Kasumi-1 (cell line): ENCODE measurements around the gene ZNF764.
A peak's percentile ranks its signal among the peaks of the same experiment; 100 is the strongest.
"Not testable (repeated sequence)": the region's sequence is repeated elsewhere in the genome, so short reads cannot be mapped to it uniquely, and the experiment has no call there.

Experiments
- DNase-seq, 2 experiments: peaks; one replicate each; lab custom pipeline; 2025; lab: John Stamatoyannopoulos, UW

ZNF764 gene

DNA sequence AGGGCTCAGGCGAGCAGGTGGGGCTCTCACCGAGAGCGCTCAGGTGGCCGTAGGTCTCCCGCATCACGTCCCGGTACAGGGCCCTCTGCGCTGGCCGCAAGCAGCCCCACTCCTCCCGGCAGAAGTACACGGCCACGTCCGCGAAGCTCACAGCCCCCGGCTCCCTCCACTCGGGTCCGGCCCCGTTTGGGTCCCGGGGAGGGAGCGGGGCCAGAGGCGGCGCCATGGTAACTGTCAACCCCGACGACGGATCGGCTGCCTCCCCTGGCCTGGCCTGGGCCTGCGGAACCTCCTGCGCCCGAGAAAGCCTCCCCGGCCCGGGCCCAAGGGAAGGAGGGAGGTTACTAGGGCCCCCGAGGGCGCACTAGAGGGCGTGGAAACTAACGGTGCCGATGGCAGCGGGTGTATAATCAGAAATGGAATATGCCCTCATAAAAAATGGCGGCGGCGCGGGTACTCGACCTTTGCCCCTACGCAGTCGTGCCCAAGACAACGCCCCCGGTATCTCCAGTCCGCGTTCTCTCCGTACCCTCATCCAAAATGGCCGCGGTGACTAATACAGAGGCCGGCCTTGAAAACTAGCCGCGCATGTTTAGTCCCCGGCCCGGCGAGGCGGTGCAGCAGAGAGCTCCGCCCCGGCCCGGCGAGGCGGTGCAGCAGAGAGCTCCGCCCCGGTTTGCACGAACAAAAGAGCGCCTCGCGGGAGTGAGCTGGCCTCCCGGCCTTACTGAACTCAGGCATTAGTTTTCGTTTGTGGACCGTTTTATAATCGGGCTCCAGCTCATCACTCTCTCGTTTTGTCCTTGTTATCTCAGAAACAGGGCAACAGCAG is at the start of gene ZNF764:
TSS of gene ZNF764 (minus strand) at position 418 of the 832 bp plus-strand sequence. CDS start at position 226, 192 bp downstream.
- DNase-seq: peak; percentile 86 to 88

DNA sequence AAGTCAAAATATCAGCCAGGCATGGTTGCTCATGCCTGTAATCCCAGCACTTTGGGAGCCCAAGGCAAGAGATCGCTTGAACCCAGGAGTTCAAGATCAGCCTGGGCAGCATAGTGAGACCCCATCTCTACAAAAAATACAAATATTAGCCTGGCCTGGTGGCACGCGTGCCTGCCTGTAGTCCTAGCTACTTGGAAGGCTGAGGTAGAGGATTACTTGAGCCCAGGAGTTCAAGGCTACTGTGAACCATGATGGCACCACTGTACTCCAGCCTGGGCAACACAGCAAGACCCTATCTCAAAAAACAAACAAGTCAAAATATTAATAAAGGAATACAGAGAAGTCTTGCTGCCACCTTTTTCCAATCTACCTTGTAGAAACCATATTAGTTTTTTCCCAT is 47.8 kb upstream of the ZNF764 start:
- no peak for DNase-seq

DNA sequence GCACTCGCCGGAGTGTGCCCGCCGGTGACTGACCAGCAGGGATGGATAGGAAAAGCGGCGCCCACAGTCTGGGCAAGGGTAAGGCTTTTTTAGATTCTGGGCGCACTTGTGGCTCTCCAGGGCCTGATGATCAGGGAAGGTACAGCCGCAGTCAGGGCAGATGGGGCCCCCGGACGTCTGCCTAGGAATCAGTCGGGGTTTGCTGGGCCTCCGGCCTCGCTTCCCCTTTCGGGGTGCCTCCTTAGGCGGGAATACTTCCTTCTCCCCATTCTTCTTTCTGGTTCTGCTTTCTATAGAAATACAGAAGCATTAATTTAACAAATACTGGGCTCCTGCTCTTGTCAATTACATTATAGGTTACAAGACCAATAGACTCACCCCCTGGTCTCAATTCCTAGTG is 47.0 kb upstream of the ZNF764 start:
- peak; percentile 20 to 21 for DNase-seq

GRCh38 chr16:30604316-30604947 is 46.3 kb upstream of the ZNF764 start:
- no peak for DNase-seq

GRCh38 chr16:30603945-30604315 is 45.8 kb upstream of the ZNF764 start:
- DNase-seq: no peak

- peak in 1 of 2 experiments; percentile 2 for DNase-seq
Measured at GRCh38 chr16:30602616-30603277, 44.6 kb upstream of the ZNF764 start.

DNA sequence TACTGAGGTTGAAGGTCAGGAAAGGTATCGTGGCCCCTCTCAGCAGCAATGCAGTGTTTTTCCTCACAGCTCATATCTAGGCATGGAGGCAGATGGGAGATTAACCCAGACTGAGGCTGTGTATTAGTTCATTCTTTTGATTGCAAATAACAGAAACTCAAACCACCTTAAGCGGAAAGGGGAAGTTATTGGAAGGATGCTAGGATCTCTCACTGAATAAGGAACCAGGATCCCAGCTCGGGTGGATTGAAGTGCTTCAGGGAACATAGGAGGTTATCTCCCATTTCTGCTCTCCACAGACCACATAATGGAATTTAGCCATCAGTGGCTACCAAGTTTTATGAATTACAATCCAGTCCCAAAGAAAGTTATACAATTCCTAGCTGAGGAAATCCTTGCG is 43.8 kb upstream of the ZNF764 start:
- peak in 1 of 2 experiments; percentile 17 for DNase-seq

GRCh38 chr16:30600929-30601328 is 42.8 kb upstream of the ZNF764 start:
- DNase-seq: no peak

- DNase-seq: no peak
Measured at GRCh38 chr16:30600215-30600614, 42.0 kb upstream of the ZNF764 start.

- DNase-seq: no peak
Measured at GRCh38 chr16:30592871-30593270, 34.7 kb upstream of the ZNF764 start.

DNA sequence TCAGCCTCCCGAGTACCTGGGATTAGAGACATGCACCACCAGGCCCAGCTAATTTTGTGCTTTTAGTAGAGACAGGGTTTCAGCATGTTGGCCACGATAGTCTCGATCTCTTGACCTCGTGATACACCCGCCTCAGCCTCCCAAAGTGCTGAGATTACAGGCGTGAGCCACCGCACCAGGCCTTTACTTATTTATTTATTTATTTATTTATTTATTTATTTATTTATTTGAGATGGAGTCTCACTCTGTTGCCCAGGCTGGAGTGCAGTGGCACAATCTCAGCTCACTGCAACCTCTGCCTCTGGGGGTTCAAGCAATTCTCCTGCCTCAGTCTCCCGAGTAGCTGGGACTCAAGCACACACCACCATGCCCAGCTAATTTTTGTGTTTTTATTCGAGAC is 32.7 kb upstream of the ZNF764 start:
- DNase-seq: not testable (repeated sequence)

DNA sequence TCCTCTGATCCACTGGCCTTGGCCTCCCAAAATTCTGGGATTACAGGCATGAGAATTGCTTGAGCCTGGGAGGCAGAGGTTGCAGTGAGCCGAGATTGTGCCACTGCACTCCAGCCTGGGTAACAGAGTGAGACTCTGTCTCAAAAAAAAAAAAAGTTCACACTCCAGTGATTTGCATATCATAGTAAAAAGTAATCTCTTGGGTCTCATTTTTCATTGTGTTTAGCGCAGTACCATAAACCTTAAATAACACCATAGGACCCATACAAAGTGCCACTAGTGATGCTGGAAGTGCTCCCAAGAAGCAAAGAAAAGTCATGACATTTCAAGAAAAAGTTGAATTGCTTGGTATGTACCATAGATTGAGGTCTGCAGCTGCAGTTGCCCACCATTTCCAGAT is 31.4 kb upstream of the ZNF764 start:
- DNase-seq: not testable (repeated sequence)

DNA sequence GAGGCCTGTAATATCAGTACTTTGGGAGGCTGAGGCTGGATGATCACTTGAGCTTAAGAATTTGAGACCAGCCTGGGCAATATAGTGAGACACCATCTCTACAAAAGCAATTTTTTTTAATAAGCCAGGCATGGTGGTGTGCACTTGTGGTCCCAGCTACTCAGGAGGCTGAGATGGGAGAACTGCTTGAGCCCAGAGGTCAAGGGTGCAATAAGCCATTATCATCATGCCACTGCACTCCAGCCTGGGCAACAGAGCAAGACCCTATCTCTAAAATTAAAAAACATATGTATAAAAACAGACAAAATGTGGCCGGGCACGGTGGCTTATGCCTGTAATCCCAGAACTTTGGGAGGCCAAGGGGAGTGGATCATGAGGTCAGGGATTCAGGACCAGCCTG is 30.5 kb upstream of the ZNF764 start:
- DNase-seq: no peak

- DNase-seq: peak; percentile 87 to 91
Measured at GRCh38 chr16:30585400-30586191, 27.4 kb upstream of the ZNF764 start, which contains the start of gene ZNF785. Gene ZNF785 (minus strand): TSS chr16:30585697. CDS start chr16:30585611, 86 bp downstream.

DNA sequence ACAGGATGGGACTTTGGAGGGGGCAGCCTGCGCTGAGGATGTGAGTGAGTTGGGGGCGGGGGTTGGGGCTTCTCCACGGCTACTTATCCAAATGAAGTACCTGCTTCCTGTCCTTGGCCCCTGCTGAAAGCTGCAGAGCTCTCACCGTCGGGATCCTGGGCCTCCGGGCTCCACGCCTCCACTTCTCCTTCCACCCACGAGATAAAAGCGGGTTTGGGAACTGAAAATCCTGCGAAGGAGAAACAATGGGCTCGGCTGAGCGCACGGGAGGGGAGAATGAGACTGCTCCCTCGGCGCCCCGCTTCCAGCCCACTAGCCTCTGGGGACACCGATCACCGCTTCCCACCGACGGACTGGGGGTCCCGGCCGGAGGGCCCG is 26.8 kb upstream of the ZNF764 start:
- DNase-seq: peak in 1 of 2 experiments; percentile 3

DNA sequence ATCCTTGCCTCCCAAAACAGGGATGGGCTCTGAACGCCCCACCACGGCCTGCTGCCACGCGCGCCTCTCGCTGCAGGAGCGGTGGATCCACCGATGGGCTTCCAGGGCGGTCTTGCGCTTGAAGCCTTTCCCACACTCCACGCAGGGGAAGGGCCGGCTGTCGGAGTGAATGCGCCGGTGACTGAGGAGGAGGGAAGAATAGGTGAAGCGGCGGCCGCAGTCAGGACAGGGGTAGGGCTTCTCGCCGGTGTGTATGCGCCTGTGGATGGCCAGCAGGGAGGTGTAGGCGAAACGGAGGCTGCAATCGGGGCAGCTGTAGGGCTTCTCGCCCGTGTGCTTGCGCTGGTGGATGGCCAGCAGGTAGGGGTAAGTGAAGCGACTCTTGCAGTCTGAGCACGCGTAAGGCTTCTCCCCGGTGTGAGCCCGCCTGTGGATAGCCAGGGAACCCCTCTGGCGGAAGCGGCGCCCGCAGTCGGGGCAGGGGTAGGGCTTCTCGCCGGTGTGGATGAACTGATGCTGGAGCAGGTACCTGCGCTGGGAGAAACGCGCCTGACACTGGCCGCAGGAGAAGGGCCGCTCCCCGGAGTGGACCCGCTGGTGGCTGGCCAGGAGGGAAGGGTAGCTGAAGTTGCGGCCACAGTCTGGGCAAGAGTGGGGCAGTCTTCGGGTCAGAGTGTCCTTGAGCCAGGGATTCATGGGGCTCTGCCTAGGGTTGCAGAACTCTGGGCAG is 24.6 kb upstream of the ZNF764 start:
- no peak for DNase-seq

DNA sequence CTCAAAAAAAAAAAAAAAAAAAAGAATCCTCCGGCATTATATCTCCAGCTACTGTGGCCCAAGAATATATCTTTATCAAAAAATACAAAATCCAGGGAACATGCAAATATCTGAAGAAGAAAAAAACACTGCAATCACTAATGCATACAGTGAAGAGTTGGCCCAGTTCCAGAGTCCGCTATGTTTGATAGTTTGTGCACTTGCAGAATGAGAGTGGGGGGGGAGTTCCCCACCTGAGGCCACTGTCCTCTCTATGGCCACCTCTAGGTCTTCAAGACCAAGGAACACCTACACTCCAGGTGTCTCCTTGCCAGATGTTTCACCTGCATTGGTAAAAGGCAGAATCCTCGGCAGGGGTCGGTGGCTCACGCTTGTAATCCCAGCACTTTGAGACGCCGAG is 23.3 kb upstream of the ZNF764 start:
- no peak for DNase-seq

GRCh38 chr16:30574678-30575077 is 16.5 kb upstream of the ZNF764 start:
- DNase-seq: no peak

DNA sequence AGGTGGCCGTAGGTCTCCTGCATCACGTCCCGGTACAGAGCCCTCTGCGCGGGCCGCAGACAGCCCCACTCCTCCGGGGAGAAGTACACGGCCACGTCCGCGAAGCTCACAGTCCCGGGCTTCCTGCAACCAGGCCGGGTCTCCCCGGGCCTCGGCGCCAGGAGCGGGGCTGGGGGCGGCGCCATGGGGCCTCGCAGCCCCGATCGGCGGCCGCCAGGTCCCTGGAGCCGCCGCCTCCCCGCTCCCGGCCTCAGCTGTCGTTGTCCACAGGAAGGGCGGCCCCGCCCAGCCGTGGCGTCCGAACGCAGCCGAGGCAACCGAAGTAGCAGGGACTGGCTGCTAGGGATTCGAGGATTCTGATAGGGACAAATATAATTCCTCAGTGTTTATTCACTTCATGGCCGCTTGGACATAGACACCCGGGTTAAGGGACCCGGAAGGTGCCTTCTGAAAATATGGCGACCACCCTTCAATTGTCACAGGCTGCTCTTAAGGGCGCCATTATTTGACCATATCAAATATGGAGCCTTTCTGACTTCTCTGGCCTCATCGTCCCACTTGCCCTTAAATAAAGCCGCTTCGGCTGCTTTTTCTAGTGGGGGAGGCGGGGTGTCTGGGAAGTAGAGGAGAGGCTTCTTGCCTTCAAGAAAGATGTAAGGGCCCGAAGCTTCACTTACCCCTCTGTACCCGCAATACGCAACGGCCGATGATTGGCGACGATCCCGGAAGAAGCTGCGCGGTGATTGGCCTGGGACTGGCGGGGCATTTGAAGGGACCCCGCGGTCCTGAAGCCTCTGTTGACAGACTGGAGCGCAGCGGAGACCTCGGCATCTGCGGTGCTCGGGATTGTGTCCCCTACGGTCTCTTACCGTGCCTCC is 13.5 kb upstream of the ZNF764 start, which contains the start of gene ZNF688:
TSS of gene ZNF688 (minus strand) at position 270 of the 878 bp plus-strand sequence. CDS start at position 185, 85 bp downstream.
- peak; percentile 89 to 90 for DNase-seq
